MCF 10A (cell line): Measurements from ENCODE around the gene SCN1B. TPM values are rescaled to one million over a fixed set of nuclear protein-coding genes. Genes with fewer than 3 reads are reported as not detected.

Experiments
- Bru-seq: library from RNA; stranded (reverse); fragments of 400-500 nt; gene quantifications from one replicate; lab custom pipeline; 2021; lab: Mats Ljungman, UMichigan
- BruChase-seq, 2 experiments: library from RNA; stranded (reverse); fragments of 400-500 nt; gene quantifications; one replicate each; lab custom pipeline; 2021; lab: Mats Ljungman, UMichigan
- BruUV-seq: library from RNA; stranded (reverse); fragments of 400-500 nt; replicated peaks from 2 replicates; lab custom pipeline; 2021; lab: Mats Ljungman, UMichigan
- CTCF ChIA-PET: fragments of 300-600 bp; sonication (Branson Sonifier 250); formaldehyde crosslinking; extraction: SDS; loops from one replicate; lab custom pipeline; 2021; ENCODE audit warnings: antibody characterized with exemption, inconsistent platforms; lab: Yijun Ruan, JAX
- POLR2A ChIA-PET: fragments of 300-600, 350-650 bp; sonication (Branson Sonifier 250); formaldehyde crosslinking; extraction: SDS; loops from one replicate; lab custom pipeline; 2020; ENCODE audit warnings: antibody characterized with exemption, inconsistent platforms; lab: Yijun Ruan, JAX
- DNase-seq: peaks from one replicate; pipeline ENCODE4 v3.0.0-alpha.2; 2018; ENCODE audit not compliant: unreplicated experiment
- H3K27ac Mint-ChIP-seq: one replicate; pipeline ENCODE4 v1.8.0; 2022; ENCODE audit warnings: mild to moderate bottlenecking, low read depth, mixed read lengths; ENCODE audit not compliant: unreplicated experiment
- H3K27me3 Mint-ChIP-seq: one replicate; pipeline ENCODE4 v1.8.0; 2022; ENCODE audit warnings: mixed read lengths; ENCODE audit not compliant: insufficient read depth, unreplicated experiment
- H3K36me3 Mint-ChIP-seq: one replicate; pipeline ENCODE4 v1.8.0; 2022; ENCODE audit warnings: mild to moderate bottlenecking, moderate library complexity, mixed read lengths; ENCODE audit not compliant: insufficient read depth, unreplicated experiment
- H3K4me1 Mint-ChIP-seq: one replicate; pipeline ENCODE4 v1.8.0; 2022; ENCODE audit warnings: mixed read lengths; ENCODE audit not compliant: insufficient read depth, unreplicated experiment
- H3K4me3 Mint-ChIP-seq: one replicate; pipeline ENCODE4 v1.8.0; 2022; ENCODE audit warnings: mild to moderate bottlenecking, moderate library complexity, mixed read lengths; ENCODE audit not compliant: unreplicated experiment
- H3K9me3 Mint-ChIP-seq: one replicate; pipeline ENCODE4 v1.8.0; 2022; ENCODE audit warnings: mixed read lengths; ENCODE audit not compliant: unreplicated experiment
- CTCF ChIP-seq: fragments of 200-600 bp; IDR thresholded peaks from one replicate; pipeline ENCODE4 v1.8.0; 2022; ENCODE audit warnings: antibody characterized with exemption, mild to moderate bottlenecking; ENCODE audit not compliant: unreplicated experiment
- intact Hi-C: fragments of 100-400 bp; cut with micrococcal nuclease; formaldehyde crosslinking; loops from 2 replicates; pipeline ENCODE4 v1.14.1; 2022
- long read RNA-seq: library from polyadenylated mRNA; stranded (forward); transcript quantifications from one replicate; pipeline ENCODE4 v2.0.0, GENCODE V29; 2022
- total RNA-seq: library from RNA; stranded (reverse); gene quantifications from 2 replicates; pipeline ENCODE4 v1.2.3, GENCODE V29; 2022

The SCN1B gene
- 0.19 and 0.27 TPM in 2 replicates for total RNA-seq
- Bru-seq, nascent RNA, result percentile 20 among the genes with signal in this experiment
- percentile 26 among the genes with signal in this experiment for BruChase-seq, experiment 1, labeled RNA remaining after a 6-hour chase
- percentile 28 among the genes with signal in this experiment for BruChase-seq, experiment 2, labeled RNA remaining after a 2-hour chase
- long read RNA-seq, result 0 reads

GRCh38 chr19:35030257-35031071 is at the start of gene SCN1B:
TSS of gene SCN1B (plus strand) at chr19:35030470. CDS start at chr19:35030821, 351 bp downstream.
- POLR2A ChIA-PET, result interaction anchor here (0.6 to 1.0 kb wide), 2 partner anchors 28 to 94 kb away, joined by 3 to 6 read pairs; no protein-coding TSS in a partner anchor
- no TSS peak for BruUV-seq
- no peak within 1 kb of the TSS for H3K27ac Mint-ChIP-seq

GRCh38 chr19:34982275-34982674 is 48.0 kb upstream of the SCN1B start:
- ChIA-PET POLR2A (no interaction called here), CTCF (interaction anchor here (0.6 to 2.0 kb wide), 2 partner anchors 9 kb away, joined by 4 to 6 read pairs; no protein-coding TSS in a partner anchor)
- BruUV-seq, result no TSS peak
- Mint-ChIP-seq H3K4me1 (no peaks in the 10 kb centered on the region), H3K4me3 (no peak overlapping the region), H3K27me3 (peaks cover 12% of the 10 kb centered on the region), H3K36me3 (no peaks in the 10 kb centered on the region), H3K9me3 (peaks cover 7% of the 10 kb centered on the region), H3K27ac (no peak overlapping the region)
- intact Hi-C loops, result no loop called here
- DNase-seq, result no peak
- TF ChIP-seq CTCF, result no peak

More at GRCh38 chr19:35030257-35031071, at the start of gene SCN1B:
- no peaks in the 10 kb centered on the region for H3K36me3 Mint-ChIP-seq
- H3K4me1 Mint-ChIP-seq, result peaks cover 6% of the 10 kb centered on the region
- peaks cover 31% of the 10 kb centered on the region for H3K27me3 Mint-ChIP-seq
- CTCF ChIA-PET, result interaction anchor here (0.6 to 2.0 kb wide), 2 partner anchors 14 to 194 kb away, joined by 3 to 13 read pairs; no protein-coding TSS in a partner anchor
- DNase-seq, result peak; percentile 74
- TF ChIP-seq CTCF, result no peak
- no peaks in the 10 kb centered on the region for H3K9me3 Mint-ChIP-seq
- peak within 1 kb of the TSS; percentile 52 for H3K4me3 Mint-ChIP-seq
- intact Hi-C loops, result no loop called here

- Mint-ChIP-seq H3K36me3 (no peaks in the 10 kb centered on the region), H3K27me3 (peaks cover 10% of the 10 kb centered on the region), H3K4me3 (no peak overlapping the region), H3K9me3 (peaks cover 7% of the 10 kb centered on the region), H3K27ac (no peak overlapping the region), H3K4me1 (no peaks in the 10 kb centered on the region)
- POLR2A ChIA-PET, result interaction anchor here (0.8 kb wide), 1 partner anchor 38 kb away, joined by 3 read pairs; no protein-coding TSS in a partner anchor
- no peak for TF ChIP-seq CTCF
- CTCF ChIA-PET, result interaction anchor here (0.6 to 2.6 kb wide), 4 partner anchors 9 to 124 kb away, joined by 3 to 10 read pairs (median 6); no protein-coding TSS in a partner anchor
- BruUV-seq, result no TSS peak
- no peak for DNase-seq
- intact Hi-C loops, result no loop called here
Measured at GRCh38 chr19:34983786-34984185, 46.5 kb upstream of the SCN1B start.

GRCh38 chr19:34984287-34984686 is 46.0 kb upstream of the SCN1B start:
- no peak for TF ChIP-seq CTCF
- Mint-ChIP-seq H3K27me3 (peaks cover 5% of the 10 kb centered on the region), H3K4me3 (no peak overlapping the region), H3K27ac (no peak overlapping the region), H3K36me3 (no peaks in the 10 kb centered on the region), H3K4me1 (no peaks in the 10 kb centered on the region), H3K9me3 (peaks cover 7% of the 10 kb centered on the region)
- DNase-seq, result no peak
- BruUV-seq, result no TSS peak
- ChIA-PET POLR2A (interaction anchor here (0.8 kb wide), 1 partner anchor 38 kb away, joined by 3 read pairs; no protein-coding TSS in a partner anchor), CTCF (interaction anchor here (0.6 to 2.6 kb wide), 4 partner anchors 10 to 123 kb away, joined by 3 to 10 read pairs (median 6); no protein-coding TSS in a partner anchor)
- intact Hi-C loops, result no loop called here
